NK-92 treated with Interleukin-12 subunit alpha and Interleukin-12 subunit beta, amount 100 ng/mL, for 24 hours (cell line): ENCODE results near the gene NPAS2.

Experiments
- DNase-seq: peaks from one replicate; lab custom pipeline; 2025; lab: John Stamatoyannopoulos, UW

Gene NPAS2

GRCh38 chr2:100796499-100797100, 23.3 kb upstream of the NPAS2 start:
- DNase-seq, result no peak

GRCh38 chr2:100799686-100800085, 20.3 kb upstream of the NPAS2 start:
- no peak for DNase-seq

- DNase-seq, result no peak
Observed at GRCh38 chr2:100800915-100801314, 19.0 kb upstream of the NPAS2 start.

- DNase-seq, result no peak
Observed at GRCh38 chr2:100801402-100801801, 18.5 kb upstream of the NPAS2 start.

- no peak for DNase-seq
Observed at GRCh38 chr2:100802066-100802465, 17.9 kb upstream of the NPAS2 start.

GRCh38 chr2:100803334-100803733, 16.6 kb upstream of the NPAS2 start:
- DNase-seq, result no peak

- DNase-seq, result no peak
Observed at GRCh38 chr2:100806550-100806949, 13.4 kb upstream of the NPAS2 start.

GRCh38 chr2:100807707-100808106, 12.2 kb upstream of the NPAS2 start:
- DNase-seq, result no peak

- DNase-seq, result no peak
Observed at GRCh38 chr2:100808582-100808981, 11.4 kb upstream of the NPAS2 start.

- no peak for DNase-seq
Observed at GRCh38 chr2:100809506-100809905, 10.4 kb upstream of the NPAS2 start.

- DNase-seq, result no peak
Observed at GRCh38 chr2:100810603-100811145, 9.3 kb upstream of the NPAS2 start.

GRCh38 chr2:100812116-100812515, 7.8 kb upstream of the NPAS2 start:
- no peak for DNase-seq

- no peak for DNase-seq
Observed at GRCh38 chr2:100812573-100812972, 7.4 kb upstream of the NPAS2 start.

- DNase-seq, result no peak
Observed at GRCh38 chr2:100813527-100813926, 6.4 kb upstream of the NPAS2 start.

GRCh38 chr2:100814043-100814442, 5.9 kb upstream of the NPAS2 start:
- no peak for DNase-seq

GRCh38 chr2:100814453-100814852, 5.5 kb upstream of the NPAS2 start:
- DNase-seq, result no peak

GRCh38 chr2:100817388-100817985, 2.5 kb upstream of the NPAS2 start:
- no peak for DNase-seq

- DNase-seq, result no peak
Observed at GRCh38 chr2:100818003-100818605, 1.8 kb upstream of the NPAS2 start.

- no peak for DNase-seq
Observed at GRCh38 chr2:100818606-100819369, 1.2 kb upstream of the NPAS2 start.

GRCh38 chr2:100820273-100820522, 259 bp downstream of the NPAS2 start:
- DNase-seq, result no peak

- no peak for DNase-seq
Observed at GRCh38 chr2:100820523-100821254, 750 bp downstream of the NPAS2 start.

- no peak for DNase-seq
Observed at GRCh38 chr2:100821255-100821910, 1.4 kb downstream of the NPAS2 start.
